Right lobe of liver (tissue), 4 donors: Measurements from ENCODE around the gene ETFA.

Source experiments
- POLR2A ChIP-seq: fragments of 450-650 bp; IDR thresholded peaks from one replicate; pipeline ENCODE4 v1.6.1; 2017; ENCODE audit warnings: antibody characterized with exemption, mild to moderate bottlenecking
- TF ChIP-seq, protein P1 (sequence below), 4 donors: fragments of 200-600 bp in 3 of 4; fragments of 450-650 bp in 1 of 4; IDR thresholded peaks; one replicate each; pipeline versions ENCODE4 v1.5.1 to v1.8.0; 2016 to 2022; ENCODE audit warnings: antibody characterized with exemption in 4 of 4, mild to moderate bottlenecking in 2 of 4
- donor health status: DM: no; HTN: no; CAD: no.
- donor health status: DM: no; HTN: no; CAD: no.
- donor health status: DM: no; HTN: yes; CAD: no.

DNA sequence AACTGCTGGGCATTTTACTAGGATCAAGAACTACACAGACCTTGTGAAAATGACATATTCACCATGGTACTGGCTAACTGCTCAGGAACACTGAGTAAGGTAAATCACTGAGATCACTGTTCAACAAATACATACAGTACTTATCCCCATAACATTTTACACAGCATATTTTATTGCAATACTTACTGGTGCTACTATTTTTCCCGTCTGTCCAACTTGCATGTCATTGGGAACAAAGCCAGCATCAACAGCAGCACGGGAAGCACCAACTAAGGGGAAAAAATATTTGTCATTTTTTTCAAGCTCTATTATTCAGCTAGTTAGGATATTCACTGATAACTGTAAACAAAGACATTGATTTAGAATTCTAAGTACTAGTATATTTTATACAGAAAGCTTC is 37.0 kb downstream of the ETFA start:
- TF ChIP-seq, protein P1, sequence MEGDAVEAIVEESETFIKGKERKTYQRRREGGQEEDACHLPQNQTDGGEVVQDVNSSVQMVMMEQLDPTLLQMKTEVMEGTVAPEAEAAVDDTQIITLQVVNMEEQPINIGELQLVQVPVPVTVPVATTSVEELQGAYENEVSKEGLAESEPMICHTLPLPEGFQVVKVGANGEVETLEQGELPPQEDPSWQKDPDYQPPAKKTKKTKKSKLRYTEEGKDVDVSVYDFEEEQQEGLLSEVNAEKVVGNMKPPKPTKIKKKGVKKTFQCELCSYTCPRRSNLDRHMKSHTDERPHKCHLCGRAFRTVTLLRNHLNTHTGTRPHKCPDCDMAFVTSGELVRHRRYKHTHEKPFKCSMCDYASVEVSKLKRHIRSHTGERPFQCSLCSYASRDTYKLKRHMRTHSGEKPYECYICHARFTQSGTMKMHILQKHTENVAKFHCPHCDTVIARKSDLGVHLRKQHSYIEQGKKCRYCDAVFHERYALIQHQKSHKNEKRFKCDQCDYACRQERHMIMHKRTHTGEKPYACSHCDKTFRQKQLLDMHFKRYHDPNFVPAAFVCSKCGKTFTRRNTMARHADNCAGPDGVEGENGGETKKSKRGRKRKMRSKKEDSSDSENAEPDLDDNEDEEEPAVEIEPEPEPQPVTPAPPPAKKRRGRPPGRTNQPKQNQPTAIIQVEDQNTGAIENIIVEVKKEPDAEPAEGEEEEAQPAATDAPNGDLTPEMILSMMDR (IDR thresholded peaks at IDR 0.05), result no peak
- no peak for TF ChIP-seq POLR2A
